Measurements from ENCODE around the gene ANGPTL4. TPM values are rescaled to one million over a fixed set of nuclear protein-coding genes. Genes with fewer than 3 reads are reported as not detected.
"Not testable (repeated sequence)": the region's sequence is repeated elsewhere in the genome, so short reads cannot be mapped to it uniquely, and the experiment has no call there.

ANGPTL4 gene
- total RNA-seq, 4 donors from 2014 or later: 15.3 to 56.4 (median 19.1) TPM

DNA sequence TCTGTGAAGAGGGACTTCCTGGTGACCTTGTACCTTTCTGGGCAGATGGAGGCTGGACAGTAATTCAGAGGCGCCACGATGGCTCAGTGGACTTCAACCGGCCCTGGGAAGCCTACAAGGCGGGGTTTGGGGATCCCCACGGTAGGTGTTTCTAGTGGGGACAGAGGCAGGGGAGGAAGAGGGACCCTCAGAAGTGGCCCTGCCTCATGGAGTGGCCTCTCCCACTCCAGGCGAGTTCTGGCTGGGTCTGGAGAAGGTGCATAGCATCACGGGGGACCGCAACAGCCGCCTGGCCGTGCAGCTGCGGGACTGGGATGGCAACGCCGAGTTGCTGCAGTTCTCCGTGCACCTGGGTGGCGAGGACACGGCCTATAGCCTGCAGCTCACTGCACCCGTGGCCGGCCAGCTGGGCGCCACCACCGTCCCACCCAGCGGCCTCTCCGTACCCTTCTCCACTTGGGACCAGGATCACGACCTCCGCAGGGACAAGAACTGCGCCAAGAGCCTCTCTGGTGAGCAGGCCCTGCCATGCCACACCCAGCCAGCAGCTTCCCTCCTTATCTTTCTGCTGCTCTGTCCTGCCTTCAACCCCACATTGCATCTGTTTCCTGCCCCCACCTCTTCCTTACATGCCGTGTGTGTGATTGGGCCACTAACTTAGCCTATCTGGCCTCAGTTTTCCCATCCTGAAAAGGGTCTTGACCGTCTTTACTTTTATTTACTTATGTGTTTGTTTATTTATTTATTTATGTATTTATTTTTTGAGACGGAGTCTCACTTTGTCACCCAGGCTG is 7.3 kb downstream of the ANGPTL4 start:
- H3K36me3 ChIP-seq: peaks cover 39% of the 10 kb centered on the region
- TF ChIP-seq POLR2AphosphoS5 (IDR thresholded peaks at IDR 0.05) (no peak), POLR2A (IDR thresholded peaks at IDR 0.05) (no peak), EP300 (IDR thresholded peaks at IDR 0.05) (no peak)
- TF ChIP-seq, protein P1, sequence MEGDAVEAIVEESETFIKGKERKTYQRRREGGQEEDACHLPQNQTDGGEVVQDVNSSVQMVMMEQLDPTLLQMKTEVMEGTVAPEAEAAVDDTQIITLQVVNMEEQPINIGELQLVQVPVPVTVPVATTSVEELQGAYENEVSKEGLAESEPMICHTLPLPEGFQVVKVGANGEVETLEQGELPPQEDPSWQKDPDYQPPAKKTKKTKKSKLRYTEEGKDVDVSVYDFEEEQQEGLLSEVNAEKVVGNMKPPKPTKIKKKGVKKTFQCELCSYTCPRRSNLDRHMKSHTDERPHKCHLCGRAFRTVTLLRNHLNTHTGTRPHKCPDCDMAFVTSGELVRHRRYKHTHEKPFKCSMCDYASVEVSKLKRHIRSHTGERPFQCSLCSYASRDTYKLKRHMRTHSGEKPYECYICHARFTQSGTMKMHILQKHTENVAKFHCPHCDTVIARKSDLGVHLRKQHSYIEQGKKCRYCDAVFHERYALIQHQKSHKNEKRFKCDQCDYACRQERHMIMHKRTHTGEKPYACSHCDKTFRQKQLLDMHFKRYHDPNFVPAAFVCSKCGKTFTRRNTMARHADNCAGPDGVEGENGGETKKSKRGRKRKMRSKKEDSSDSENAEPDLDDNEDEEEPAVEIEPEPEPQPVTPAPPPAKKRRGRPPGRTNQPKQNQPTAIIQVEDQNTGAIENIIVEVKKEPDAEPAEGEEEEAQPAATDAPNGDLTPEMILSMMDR (IDR thresholded peaks at IDR 0.05): no peak
- no peaks in the 10 kb centered on the region for H3K27me3 ChIP-seq
- H3K9me3 ChIP-seq: no peaks in the 10 kb centered on the region
- 85% methylated on average over 28 of the region's 28 CpGs for WGBS
- H3K4me1 ChIP-seq: peaks cover 58% of the 10 kb centered on the region
- DNase-seq (ENCODE audit: low spot score in 2 of 2): no peak
- peak overlapping the region; percentile 30 for H3K4me3 ChIP-seq
- peak overlapping the region; percentile 69 for H3K27ac ChIP-seq

GRCh38 chr19:8373867-8374813 is 10.2 kb downstream of the ANGPTL4 start:
- TF ChIP-seq, protein P1 (IDR thresholded peaks at IDR 0.05): no peak
- TF ChIP-seq POLR2AphosphoS5 (IDR thresholded peaks at IDR 0.05): peak in 1 of 3 donors; percentile 30
- Histone ChIP-seq H3K4me1 (peaks cover 30% of the 10 kb centered on the region), H3K4me3 (no peak overlapping the region), H3K36me3 (peaks cover 37% of the 10 kb centered on the region), H3K27ac (peak overlapping the region; percentile 83), H3K27me3 (no peaks in the 10 kb centered on the region), H3K9me3 (no peaks in the 10 kb centered on the region)
- WGBS: 74% methylated on average over 26 of the region's 26 CpGs
- peak in 1 of 2 donors; percentile 86 for DNase-seq (ENCODE audit: low spot score in 2 of 2)

DNA sequence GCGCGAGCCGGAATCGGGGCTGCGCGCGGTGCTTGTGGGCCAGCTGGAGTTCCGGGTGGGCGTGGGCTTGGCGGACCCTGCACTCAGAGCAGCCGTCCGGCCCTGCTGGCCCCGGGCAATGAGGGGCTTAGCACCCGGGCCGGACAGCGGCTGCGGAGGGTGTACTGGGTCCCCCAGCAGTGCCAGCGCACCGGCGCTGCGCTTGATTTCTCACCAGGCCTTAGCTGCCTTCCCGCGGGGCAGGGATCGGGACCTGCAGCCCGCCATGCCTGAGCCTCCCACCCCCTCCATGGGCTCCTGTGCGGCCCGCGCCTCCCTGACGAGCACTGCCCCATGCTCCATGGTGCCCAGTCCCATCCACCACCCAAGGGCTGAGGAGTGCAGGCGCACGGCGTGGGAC is 11.8 kb downstream of the ANGPTL4 start:
- not testable (repeated sequence) for H3K27ac ChIP-seq; DNase-seq (ENCODE audit: low spot score in 2 of 2)
- WGBS: 100% methylated on average over 4 of the region's 32 CpGs

DNA sequence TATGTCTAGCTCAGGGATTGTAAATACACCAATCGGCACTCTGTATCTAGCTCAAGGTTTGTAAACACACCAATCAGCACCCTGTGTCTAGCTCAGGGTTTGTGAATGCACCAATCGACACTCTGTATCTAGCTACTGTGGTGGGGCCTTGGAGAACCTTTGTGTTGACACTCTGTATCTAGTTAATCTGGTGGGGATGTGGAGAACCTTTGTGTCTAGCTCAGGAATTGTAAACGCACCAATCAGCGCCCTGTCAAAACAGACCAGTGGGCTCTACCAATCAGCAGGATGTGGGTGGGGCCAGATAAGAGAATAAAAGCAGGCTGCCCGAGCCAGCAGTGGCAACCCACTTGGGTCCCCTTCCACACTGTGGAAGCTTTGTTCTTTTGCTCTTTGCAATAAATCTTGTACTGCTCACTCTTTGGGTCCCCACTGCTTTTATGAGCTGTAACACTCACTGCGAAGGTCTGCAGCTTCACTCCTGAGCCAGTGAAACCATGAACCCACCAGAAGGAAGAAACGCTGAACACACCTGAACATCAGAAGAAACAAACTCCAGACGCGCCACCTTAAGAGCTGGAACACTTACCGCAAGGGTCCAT is 12.5 kb downstream of the ANGPTL4 start:
- H3K27me3 ChIP-seq; H3K27ac ChIP-seq; H3K9me3 ChIP-seq; DNase-seq (ENCODE audit: low spot score in 2 of 2); H3K4me3 ChIP-seq: not testable (repeated sequence)
- Histone ChIP-seq H3K4me1 (peaks cover 14% of the 10 kb centered on the region), H3K36me3 (peaks cover 28% of the 10 kb centered on the region)
- 91% methylated on average over 10 of the region's 10 CpGs for WGBS

More for the DNA sequence above, 11.8 kb downstream of the ANGPTL4 start:
- H3K27me3 ChIP-seq, H3K4me3 ChIP-seq, H3K9me3 ChIP-seq: not testable (repeated sequence)
- Histone ChIP-seq H3K36me3 (peaks cover 35% of the 10 kb centered on the region), H3K4me1 (peaks cover 20% of the 10 kb centered on the region)

GRCh38 chr19:8377598-8377997 is 13.6 kb downstream of the ANGPTL4 start:
- H3K27me3 ChIP-seq: no peaks in the 10 kb centered on the region
- H3K27ac ChIP-seq: no peak overlapping the region
- H3K9me3 ChIP-seq: no peaks in the 10 kb centered on the region
- no peak for DNase-seq (ENCODE audit: low spot score in 2 of 2)
- WGBS: 67% methylated on average over 1 of the region's 1 CpG
- TF ChIP-seq POLR2AphosphoS5 (IDR thresholded peaks at IDR 0.05) (no peak), EP300 (IDR thresholded peaks at IDR 0.05) (no peak), POLR2A (IDR thresholded peaks at IDR 0.05) (no peak)
- TF ChIP-seq, protein P1 (IDR thresholded peaks at IDR 0.05): no peak
- peaks cover 23% of the 10 kb centered on the region for H3K36me3 ChIP-seq
- H3K4me3 ChIP-seq: no peak overlapping the region
- peaks cover 14% of the 10 kb centered on the region for H3K4me1 ChIP-seq

DNA sequence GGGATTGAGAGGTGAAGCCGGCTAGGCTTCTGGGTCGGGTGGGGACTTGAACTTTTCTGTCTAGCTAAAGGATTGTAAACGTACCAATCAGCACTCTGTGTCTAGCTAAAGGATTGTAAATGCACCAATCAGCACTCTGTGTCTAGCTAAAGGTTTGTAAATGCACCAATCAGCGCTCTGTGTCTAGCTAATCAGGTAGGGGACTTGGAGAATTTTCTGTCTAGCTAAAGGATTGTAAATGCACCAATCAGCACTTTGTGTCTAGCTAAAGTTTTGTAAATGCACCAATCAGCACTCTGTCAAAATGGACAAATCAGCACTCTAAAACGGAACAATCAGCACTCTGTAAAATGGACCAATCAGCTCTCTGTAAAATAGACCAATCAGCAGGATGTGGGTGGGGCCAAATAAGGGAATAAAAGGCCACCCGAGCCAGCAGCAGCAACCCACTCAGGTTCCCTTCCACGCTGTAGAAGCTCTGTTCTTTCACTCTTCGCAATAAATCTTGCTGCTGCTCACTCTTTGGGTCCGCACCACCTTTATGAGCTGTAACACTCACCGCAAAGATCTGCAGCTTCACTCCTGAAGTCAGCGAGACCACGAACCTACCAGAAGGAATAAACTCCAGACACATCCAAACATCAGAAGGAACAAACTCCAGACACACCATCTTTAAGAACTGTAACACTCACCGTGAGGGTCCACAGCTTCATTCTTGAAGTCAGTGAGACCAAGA is 15.4 kb downstream of the ANGPTL4 start:
- H3K4me1 ChIP-seq: peaks cover 14% of the 10 kb centered on the region
- DNase-seq (ENCODE audit: low spot score in 2 of 2); H3K4me3 ChIP-seq; H3K27me3 ChIP-seq; H3K36me3 ChIP-seq; H3K27ac ChIP-seq; H3K9me3 ChIP-seq: not testable (repeated sequence)
- 96% methylated on average over 13 of the region's 13 CpGs for WGBS

DNA sequence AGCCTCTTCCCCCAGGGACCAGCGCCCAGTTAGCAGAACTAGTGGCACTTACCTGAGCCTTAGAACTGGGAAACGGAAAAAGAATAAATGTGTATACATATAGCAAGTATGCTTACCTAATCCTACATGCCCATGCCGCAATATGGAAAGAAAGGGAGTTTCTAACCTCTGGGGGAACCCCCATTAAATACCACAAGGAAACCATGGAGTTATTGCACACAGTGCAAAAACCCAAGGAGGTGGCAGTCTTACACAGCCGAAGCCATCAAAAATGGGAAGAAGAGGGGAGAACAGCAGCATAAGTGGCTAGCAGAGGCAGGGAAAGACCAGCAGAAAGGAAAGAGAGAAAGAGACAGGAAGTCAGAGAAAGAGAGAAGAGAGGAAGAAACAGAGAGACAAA is 20.6 kb downstream of the ANGPTL4 start:
- H3K27me3 ChIP-seq; H3K4me3 ChIP-seq; H3K9me3 ChIP-seq; DNase-seq (ENCODE audit: low spot score in 2 of 2); H3K36me3 ChIP-seq: not testable (repeated sequence)
- 77% methylated on average over 4 of the region's 4 CpGs for WGBS
- Histone ChIP-seq H3K27ac (peak overlapping the region; percentile 41), H3K4me1 (peaks cover 45% of the 10 kb centered on the region)

DNA sequence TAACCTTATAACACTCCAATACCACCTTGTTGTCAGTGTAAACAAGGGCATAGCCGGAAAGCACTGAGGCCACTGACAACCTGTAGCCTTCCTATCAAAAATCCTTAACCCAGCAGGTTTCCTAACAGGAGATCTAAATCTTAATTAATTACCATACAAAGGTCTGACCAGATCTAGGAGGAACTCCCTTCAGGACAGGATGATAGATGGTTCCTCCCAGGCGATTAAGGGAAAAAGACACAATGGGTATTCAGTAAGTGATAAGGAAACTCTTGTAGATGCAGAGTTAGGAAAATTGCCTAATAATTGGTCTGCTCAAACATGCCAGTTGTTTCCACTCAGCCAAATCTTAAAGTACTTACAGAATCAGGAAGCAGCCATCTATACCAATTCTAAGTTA is 21.1 kb downstream of the ANGPTL4 start:
- not testable (repeated sequence) for H3K27me3 ChIP-seq; H3K36me3 ChIP-seq; H3K9me3 ChIP-seq; DNase-seq (ENCODE audit: low spot score in 2 of 2); H3K4me3 ChIP-seq
- 52% methylated on average over 2 of the region's 2 CpGs for WGBS
- Histone ChIP-seq H3K27ac (peak overlapping the region; percentile 80), H3K4me1 (peaks cover 48% of the 10 kb centered on the region)

GRCh38 chr19:8385566-8385965 is 21.6 kb downstream of the ANGPTL4 start:
- peak overlapping the region; percentile 80 for H3K27ac ChIP-seq
- not testable (repeated sequence) for H3K27me3 ChIP-seq; H3K9me3 ChIP-seq; DNase-seq (ENCODE audit: low spot score in 2 of 2); H3K36me3 ChIP-seq; H3K4me3 ChIP-seq
- 57% methylated on average over 3 of the region's 3 CpGs for WGBS
- peaks cover 48% of the 10 kb centered on the region for H3K4me1 ChIP-seq
